Brain microvascular endothelial cell (primary cell): ENCODE measurements around the gene CALHM5.
A peak's percentile ranks its signal among the peaks of the same experiment; 100 is the strongest.

Source experiments
- DNase-seq: peaks from one replicate; pipeline ENCODE4 v3.0.0-alpha.2; 2020
- H3K27ac ChIP-seq: fragments of 250-450 bp; sonication (Bioruptor Pico); 2 replicates; pipeline ENCODE4 v1.5.1; 2020; ENCODE audit warnings: mild to moderate bottlenecking, moderate library complexity
- H3K27me3 ChIP-seq: fragments of 250-450 bp; sonication (Bioruptor Pico); replicated peaks from 2 replicates; pipeline ENCODE4 v1.5.1; 2020; ENCODE audit warnings: mild to moderate bottlenecking
- H3K36me3 ChIP-seq: fragments of 250-450 bp; sonication (Bioruptor Pico); replicated peaks from 2 replicates; pipeline ENCODE4 v1.5.1; 2020; ENCODE audit warnings: mild to moderate bottlenecking
- H3K4me3 ChIP-seq: 2 replicates; pipeline ENCODE4 v1.5.1; 2011; ENCODE audit warnings: low read depth, mild to moderate bottlenecking, control low read depth, low read length, moderate library complexity
- in situ Hi-C: cut with HindIII; loops from 2 replicates; pipeline ENCODE4 v1.10.0; 2017; ENCODE audit warnings: low sequenced_read_pairs, low pct_ligation_motif_present
- TF ChIP-seq, protein P1 (sequence below): IDR thresholded peaks from 2 replicates; pipeline ENCODE4 v1.5.1; 2011; ENCODE audit warnings: low read depth, mild to moderate bottlenecking, moderate library complexity, low read length, control low read depth, inconsistent platforms; ENCODE audit errors: missing control alignments

CALHM5 gene

DNA sequence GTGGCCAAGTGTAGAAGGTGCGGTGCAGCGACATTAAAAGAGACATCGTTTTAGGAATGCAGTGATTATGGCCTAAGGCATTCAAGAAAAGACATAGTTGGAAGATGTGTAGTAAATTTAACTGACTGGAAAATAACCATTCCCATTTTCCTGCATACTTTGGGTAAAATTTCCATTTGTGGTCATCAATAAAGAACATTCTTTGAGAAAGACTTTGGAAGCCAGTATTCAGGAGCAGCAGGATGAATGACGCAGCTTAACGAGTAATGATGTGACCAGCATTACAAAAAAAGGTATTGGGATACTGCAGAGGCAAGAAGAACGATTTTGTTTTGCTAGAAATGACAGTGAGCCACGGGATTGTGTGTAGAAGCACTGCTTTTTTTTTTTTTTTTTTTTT, 52.9 kb downstream of the CALHM5 start:
- H3K36me3 ChIP-seq: no peaks in the 10 kb centered on the region
- in situ Hi-C loops: no loop called here
- no peak overlapping the region for H3K4me3 ChIP-seq
- TF ChIP-seq, protein P1, sequence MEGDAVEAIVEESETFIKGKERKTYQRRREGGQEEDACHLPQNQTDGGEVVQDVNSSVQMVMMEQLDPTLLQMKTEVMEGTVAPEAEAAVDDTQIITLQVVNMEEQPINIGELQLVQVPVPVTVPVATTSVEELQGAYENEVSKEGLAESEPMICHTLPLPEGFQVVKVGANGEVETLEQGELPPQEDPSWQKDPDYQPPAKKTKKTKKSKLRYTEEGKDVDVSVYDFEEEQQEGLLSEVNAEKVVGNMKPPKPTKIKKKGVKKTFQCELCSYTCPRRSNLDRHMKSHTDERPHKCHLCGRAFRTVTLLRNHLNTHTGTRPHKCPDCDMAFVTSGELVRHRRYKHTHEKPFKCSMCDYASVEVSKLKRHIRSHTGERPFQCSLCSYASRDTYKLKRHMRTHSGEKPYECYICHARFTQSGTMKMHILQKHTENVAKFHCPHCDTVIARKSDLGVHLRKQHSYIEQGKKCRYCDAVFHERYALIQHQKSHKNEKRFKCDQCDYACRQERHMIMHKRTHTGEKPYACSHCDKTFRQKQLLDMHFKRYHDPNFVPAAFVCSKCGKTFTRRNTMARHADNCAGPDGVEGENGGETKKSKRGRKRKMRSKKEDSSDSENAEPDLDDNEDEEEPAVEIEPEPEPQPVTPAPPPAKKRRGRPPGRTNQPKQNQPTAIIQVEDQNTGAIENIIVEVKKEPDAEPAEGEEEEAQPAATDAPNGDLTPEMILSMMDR: no peak
- H3K27ac ChIP-seq: no peak overlapping the region
- H3K27me3 ChIP-seq: no peaks in the 10 kb centered on the region
- DNase-seq: no peak

- Histone ChIP-seq H3K36me3 (no peaks in the 10 kb centered on the region), H3K27ac (no peak overlapping the region), H3K4me3 (peak overlapping the region; percentile 43), H3K27me3 (no peaks in the 10 kb centered on the region)
- no peak for DNase-seq
- TF ChIP-seq, protein P1: no peak
- in situ Hi-C loops: no loop called here
Measured at GRCh38 chr6:116564921-116565872, 53.8 kb downstream of the CALHM5 start.

DNA sequence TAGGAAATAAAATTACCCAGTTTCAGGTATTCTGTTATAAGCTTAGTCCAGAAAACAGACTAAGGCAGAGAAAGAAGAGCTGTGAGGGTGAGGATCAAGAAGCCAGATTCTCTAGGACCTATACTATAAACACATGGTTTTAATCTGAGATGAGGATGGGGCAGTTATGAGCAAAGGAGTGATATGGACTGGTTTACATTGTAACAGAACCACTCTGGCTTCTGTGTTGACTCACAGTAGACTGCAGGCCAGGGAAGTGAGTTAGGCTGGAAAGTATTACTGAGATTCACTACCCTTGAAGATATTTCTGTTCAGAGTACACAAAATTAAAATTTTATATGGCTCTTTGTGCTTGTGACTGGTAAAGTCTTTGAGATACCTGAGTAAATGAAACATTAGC, 56.7 kb downstream of the CALHM5 start:
- H3K27ac ChIP-seq: no peak overlapping the region
- H3K36me3 ChIP-seq: no peaks in the 10 kb centered on the region
- TF ChIP-seq, protein P1: no peak
- in situ Hi-C loops: no loop called here
- no peaks in the 10 kb centered on the region for H3K27me3 ChIP-seq
- H3K4me3 ChIP-seq: no peak overlapping the region
- no peak for DNase-seq

DNA sequence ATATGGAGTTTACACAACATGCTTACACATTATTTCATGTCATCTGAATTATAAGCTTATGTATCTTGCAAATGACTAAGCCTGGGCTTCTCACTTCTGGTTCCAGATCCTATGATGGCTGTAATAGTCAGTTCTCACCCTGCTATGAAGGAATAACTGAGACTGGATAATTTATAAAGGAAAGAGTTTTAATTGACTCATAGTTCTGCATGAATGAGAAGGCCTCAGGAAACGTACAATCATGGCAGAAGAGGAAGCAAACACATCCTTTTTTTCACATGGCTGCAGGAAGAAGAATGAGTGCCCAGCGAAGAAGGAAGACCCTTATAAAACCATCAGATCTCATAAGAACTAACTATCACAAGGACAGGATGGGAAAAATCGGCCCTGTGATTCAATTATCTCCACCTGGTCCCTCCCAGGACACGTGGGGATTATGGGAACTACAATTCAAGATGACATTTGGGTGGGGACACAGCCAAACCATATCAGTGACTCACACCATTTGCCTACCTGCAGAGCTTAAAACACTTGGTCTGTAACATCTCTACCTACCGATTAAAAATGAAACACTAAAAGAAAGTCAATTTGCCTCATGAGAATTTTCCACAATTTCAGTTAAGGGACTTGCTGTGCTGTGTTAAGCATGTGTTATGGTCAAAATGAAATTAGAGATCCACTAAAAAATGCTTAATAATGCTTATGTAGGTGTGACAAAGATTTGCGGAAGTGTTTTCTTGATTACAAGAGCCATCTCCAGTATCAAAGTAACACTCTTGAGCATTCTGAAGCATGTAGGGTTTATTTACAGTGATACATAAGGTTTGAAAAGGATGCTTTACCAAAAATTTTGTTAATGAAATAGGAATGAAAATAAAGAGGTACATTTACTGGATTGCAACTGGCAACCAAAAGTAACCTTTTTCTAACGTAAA, 57.6 kb downstream of the CALHM5 start:
- no peak overlapping the region for H3K4me3 ChIP-seq
- no peak overlapping the region for H3K27ac ChIP-seq
- in situ Hi-C loops: no loop called here
- TF ChIP-seq, protein P1: no peak
- H3K27me3 ChIP-seq: no peaks in the 10 kb centered on the region
- no peaks in the 10 kb centered on the region for H3K36me3 ChIP-seq
- DNase-seq: no peak

DNA sequence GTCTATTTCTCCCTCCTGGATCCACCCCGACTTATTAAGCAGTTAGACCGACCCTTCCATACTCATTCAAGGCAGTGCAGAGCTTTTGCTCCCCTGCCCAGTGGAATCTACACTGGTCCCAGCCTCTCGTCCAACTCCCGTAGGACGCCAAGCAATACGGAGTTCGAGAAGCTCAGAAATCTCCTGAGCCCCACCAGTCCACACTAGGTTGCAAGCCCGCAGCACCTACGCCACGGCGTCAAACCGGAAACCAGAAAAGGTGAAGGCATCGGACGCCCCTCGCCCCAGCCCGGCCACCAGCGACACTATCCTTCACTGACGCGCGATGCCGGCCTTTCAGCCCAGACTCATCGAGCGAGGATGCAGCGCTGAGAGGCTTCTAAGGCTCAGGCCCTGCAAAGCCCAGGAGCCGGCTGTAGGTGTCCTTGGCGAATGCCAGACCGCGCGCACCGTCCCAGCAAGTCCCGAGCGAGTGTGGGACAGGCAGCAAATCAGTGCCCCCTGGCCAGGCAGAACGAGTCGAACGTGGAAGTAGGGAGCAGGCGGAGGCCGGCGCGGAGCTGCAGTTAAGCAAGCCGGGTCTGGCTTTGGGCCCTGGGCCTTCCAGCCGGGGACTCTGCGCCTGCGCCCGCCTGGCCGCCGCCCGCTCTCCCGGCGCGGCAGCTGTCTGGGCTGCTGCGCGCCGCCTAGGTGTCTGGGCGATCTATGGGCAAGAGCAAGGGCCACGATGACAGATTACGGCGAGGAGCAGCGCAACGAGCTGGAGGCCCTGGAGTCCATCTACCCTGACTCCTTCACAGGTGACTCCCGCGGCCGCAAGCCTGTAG, 59.6 kb downstream of the CALHM5 start, which contains the start of gene RWDD1:
Gene RWDD1 (plus strand): TSS at position 649 of the 827 bp plus-strand sequence. CDS start 79 bp downstream, at position 728.
- Histone ChIP-seq H3K4me3 (peak within 1 kb of the TSS; percentile 97), H3K36me3 (no peaks in the 10 kb centered on the region), H3K27ac (peak within 1 kb of the TSS; percentile 75), H3K27me3 (no peaks in the 10 kb centered on the region)
- TF ChIP-seq, protein P1: no peak
- peak; percentile 100 for DNase-seq
- in situ Hi-C loops: no loop called here
